ENCODE results near the gene AFAP1L2.

AFAP1L2 gene, protein sequence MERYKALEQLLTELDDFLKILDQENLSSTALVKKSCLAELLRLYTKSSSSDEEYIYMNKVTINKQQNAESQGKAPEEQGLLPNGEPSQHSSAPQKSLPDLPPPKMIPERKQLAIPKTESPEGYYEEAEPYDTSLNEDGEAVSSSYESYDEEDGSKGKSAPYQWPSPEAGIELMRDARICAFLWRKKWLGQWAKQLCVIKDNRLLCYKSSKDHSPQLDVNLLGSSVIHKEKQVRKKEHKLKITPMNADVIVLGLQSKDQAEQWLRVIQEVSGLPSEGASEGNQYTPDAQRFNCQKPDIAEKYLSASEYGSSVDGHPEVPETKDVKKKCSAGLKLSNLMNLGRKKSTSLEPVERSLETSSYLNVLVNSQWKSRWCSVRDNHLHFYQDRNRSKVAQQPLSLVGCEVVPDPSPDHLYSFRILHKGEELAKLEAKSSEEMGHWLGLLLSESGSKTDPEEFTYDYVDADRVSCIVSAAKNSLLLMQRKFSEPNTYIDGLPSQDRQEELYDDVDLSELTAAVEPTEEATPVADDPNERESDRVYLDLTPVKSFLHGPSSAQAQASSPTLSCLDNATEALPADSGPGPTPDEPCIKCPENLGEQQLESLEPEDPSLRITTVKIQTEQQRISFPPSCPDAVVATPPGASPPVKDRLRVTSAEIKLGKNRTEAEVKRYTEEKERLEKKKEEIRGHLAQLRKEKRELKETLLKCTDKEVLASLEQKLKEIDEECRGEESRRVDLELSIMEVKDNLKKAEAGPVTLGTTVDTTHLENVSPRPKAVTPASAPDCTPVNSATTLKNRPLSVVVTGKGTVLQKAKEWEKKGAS

DNA sequence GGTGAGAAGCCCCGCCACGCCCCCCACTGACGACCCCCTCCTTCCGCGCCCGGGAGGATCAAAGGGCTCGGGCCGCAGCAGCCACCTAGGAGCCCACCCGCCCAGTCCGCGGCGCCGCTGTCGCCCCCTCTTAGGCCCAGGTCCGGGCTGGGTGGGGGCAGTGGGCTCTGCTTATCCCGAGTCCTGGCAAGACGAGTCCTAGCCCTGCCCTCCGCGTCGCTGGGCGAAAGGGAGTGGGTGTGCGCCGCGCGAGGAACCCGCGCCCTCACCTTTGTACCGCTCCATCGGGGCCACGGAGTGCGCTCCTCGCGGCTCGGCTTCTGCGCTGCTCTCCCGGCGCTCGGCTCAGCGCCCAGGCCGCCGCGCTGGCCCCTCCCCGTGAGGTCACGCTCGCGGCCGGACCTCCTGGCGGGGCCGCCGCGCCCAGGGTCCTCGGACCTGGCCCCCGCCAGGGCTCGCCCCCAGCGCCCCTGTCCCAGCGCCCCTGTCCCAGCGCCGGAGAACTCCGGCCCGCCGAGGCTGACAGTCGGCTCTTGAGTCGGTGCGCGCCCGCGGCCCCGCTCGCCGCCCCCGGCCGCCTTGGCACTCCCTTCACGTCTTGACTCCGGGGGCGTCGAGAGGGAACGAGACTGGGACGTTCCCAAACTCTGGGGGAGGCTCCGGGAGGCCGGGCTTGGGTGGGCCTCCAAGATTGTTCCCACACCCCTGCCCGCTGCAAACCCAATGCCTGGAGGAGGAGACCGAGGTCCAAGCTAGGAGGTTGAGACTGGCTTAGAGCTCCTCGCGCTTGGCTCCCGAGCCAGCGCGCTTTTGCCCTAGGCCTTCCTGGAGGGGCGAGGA, at the start of gene AFAP1L2:
Gene AFAP1L2, minus strand, starts transcription at position 332 of the 840 bp plus-strand sequence. Its CDS starts 47 bp downstream, at position 285.
- DNase-seq: no peak

DNA sequence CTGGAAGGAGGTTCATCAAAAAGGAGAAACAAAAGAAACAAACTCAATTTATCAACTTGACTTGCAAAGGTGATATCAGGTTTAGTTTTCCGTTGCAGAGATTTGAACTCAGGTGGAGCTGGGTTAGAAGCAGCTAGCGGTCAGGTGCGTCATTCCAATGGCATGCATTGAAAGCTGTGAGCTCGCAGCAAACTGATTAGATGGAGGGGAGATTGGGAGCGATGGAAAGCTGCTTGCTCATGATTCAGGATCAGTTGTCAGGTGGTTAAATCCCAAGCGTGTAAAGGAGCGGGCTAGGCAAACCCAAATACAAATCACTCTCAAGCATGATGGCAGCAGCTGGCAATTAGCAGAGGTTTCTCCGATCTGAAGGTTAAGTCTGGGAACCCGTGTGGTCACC, 49.3 kb upstream of the AFAP1L2 start:
- DNase-seq: no peak

DNA sequence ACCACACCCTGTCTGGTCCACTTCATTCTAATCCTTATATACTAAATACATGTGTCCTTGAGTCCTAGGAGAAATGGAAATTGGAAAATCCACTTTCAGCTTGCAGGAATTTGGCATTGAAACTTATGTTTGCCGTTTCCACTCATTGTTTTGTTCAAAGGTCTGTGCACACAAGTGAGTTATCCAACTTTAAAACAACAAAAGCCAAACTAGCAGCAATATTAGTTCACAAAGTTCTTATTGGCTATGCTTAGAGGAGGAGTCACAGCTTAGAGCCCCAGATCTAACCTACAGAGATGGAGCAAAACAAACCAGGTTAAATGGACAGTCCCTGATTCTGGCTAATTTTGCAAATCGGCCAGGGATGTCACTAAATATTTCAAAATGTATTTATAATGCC, 44.6 kb upstream of the AFAP1L2 start:
- no peak for DNase-seq

DNA sequence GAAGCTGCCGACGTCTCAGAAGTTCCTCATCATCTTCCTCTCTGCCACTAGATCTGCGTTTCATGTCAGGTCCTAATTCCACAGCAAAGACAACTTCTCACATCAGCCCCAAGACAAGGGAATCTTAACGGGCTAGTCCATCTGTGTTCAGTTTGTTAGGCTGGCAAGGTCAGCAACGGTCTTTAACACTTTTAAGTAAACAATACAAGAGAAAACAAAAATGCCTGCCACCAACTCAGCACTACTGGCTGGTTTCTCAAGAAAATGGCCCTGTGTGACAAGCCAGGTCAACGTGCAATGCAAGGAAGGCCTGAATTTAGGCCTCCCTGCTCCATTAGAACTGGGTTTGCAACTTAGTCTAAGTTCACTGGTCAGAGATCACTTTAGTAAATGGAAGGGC, 41.0 kb upstream of the AFAP1L2 start:
- no peak for DNase-seq

DNA sequence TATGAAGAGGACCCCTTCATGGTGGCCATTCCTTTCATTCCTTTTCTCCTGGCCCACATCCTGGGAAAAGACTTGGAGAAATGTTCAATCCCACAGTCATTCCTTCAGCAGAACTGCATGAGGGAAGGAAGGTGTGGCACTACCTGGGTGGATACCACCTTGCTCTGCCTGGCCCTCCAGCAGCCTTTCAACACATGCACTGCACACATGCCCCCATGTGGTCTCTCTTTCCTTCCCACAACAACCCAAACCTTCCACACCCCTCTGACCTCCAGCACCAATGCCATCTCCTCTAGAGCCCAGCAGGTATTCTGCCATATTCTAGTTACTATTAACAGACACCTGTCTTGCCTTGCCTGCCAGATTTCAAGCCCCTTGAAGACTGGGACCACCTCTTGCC, 40.5 kb upstream of the AFAP1L2 start:
- DNase-seq: no peak

DNA sequence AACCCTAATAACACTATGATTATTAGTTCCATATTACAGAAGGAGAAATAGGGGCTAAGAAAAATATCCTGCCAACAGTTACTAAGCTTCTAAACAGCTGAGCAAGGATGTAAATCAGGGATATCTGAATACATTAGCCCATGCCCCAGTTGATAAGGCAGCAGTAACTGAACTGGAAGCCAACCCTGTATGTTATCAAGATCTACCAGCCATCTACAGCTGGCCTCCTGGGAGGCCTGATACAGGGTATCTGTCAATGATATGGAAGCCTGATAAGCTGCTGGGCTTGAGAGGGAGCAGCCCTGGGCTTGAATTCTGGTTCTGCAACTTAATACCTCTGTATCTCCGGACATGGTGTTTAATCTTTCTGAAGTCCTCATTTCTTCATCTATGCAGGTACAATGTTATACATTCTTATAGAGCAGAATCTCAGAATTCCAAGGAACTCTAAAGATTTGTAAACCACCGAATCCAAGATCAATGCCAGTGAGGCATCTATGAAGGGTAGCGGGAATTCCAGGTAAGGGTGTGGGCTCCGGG, 37.9 kb upstream of the AFAP1L2 start:
- DNase-seq: no peak

DNA sequence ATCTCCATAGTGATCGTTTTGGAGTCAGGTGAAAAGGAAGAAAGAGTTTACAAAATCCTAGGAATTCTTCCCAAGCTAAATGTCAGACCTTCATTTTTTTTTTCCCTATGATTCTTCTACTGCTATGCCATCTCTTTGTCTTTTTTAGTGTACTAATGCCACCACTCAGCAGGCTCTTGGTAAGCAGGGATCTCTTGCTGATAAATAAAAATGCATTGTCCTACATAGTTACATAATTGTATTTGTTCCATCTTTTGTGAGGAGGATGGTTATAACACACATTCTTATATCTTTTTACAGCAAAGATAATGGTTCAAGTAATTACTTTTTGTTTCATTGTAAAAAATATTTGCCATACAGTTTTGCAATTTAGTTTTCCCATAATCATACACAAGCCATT, 36.8 kb upstream of the AFAP1L2 start:
- DNase-seq: no peak

DNA sequence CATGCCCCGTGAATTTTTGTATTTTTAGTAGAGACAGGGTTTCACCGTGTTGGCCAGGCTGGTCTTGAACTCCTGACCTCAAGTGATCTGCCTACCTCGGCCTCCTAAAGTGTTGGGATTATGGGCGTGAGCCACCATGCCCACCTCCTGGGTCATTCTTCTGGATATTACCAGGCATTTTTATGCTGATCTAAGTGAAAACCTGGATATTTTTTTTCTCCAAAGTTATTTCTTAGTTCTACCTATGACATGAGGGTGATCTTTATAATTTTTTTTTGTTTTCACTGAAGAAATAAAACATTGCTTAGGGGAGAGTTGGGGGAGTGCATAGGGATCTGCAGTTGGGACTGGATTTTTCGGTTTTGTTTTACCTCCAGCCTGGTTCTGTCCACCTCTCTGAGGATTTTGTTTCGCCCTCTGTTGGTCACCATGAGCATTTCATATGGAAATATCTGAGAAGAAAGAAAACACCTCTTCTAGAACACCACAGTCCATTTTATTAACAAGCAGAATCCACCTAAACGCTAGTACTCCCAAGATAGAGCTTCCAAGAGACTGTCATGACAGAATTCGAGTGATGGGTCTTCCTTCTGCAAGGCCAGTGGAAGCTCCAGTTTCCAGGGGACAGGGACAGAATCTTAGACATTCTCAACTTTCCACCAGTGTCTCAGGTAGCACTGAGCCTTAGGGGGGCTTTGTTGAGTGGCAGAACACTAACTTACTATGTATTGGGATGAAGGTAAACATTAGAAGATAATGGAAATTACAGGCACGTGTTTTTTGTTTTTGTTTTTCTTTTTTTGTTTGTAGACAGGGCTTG, 33.4 kb upstream of the AFAP1L2 start:
- no peak for DNase-seq

DNA sequence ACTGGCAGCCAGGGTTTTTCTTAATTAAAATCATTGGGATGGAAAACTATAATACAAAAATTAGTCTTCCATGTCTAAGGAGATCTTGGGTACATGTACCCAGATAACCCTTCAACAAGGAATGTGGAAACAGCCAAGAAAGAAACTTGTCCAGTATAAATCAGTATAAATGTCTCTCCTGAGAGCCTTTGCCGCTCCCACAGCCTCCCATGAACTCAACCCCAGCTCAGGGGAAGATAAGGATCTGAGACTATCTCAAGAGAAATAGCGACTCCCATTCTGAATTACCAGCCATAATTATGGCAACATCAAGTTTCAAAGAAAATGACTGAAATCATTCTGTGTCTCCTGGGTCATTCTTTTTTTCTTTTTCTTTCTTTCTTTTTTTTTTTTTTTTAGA, 32.6 kb upstream of the AFAP1L2 start:
- no peak for DNase-seq

DNA sequence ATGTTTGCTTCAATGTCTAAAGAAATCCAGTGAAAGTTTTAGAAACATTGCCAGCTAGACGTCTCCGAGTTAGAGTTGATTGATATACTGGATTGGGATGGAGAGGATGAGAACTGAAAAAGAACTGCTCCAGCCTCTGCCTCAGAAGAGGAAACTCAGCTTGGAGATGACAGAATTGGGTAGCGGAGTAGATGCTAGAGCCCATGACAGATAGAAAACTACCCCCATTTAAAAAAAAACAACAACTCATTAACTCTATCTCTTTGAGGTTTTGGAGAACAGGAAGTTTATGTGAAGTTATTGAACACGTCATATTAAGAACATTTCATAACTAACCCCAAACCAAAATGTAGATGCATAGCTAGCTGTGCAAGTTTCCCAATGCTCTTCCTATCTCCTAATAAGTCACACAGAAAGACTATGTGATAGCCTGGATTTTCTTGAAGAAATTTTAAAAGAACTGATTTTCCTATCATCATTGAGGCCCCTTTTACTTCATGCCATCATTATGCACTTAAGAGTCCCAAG, 28.3 kb upstream of the AFAP1L2 start:
- DNase-seq: no peak

DNA sequence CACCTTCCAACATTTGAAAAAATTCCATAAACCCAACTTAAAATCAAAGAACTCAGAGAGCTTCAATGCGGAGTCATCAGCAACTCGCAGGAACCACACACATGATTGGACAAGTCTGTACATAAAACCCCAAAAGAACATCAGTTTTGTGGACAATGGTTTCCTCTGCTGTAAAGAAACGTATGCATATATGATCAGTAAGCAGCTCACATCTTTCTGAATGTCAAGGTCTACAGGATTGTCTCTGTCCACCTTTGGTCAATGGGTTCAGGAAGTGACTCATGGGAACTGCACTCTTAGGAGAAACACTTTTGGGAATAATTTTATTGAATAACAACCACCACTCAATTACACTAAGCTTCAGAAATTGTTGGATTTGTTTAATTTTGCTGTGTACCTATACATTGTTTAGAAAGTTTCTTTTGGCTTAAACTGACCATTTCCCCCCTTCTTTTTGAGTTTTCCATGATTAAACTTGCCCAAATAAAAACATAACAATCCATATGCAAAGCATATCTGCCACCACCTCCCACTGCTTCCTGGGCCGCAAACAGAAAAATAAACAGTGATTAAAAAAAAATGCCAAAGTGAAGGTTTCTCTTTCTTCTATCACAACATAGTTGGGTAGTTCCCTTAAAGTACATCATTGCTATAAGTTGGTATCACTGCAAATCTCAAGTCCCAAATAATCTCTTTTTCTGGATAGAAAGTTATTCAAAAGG, 27.3 kb upstream of the AFAP1L2 start:
- no peak for DNase-seq

DNA sequence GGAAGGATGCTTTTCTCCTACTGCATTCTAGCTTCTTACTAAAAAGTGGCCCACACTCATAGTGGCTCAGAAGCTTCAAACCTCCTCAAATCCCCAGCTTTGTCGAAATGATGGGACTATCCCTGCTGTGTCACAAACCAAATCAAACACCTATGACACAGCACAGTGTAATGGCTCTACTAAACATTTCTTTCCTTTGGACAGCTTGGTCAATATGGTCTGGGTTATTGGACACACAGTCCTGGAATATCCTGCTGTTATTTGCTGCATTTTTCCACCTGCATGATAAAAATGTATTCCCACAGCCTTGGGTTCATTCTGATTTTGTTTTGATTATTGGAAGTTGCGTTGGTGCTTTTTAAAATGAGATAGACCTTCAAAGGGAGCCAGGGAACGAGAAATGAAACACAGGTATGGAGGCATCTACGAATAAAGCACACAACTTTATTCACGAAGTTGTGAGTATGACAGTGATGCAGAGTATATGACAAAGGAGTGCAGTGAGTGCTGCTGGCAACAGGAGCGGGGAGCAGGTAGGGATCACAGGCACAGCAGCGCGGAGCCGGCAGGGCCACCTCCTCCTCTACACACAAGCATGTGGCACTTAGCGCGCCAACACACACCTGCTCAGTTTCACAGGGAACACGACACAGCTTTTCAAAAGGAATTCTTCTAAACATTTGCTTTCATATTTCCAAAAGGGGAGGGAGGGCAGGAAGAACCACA, 26.5 kb upstream of the AFAP1L2 start:
- DNase-seq: no peak

DNA sequence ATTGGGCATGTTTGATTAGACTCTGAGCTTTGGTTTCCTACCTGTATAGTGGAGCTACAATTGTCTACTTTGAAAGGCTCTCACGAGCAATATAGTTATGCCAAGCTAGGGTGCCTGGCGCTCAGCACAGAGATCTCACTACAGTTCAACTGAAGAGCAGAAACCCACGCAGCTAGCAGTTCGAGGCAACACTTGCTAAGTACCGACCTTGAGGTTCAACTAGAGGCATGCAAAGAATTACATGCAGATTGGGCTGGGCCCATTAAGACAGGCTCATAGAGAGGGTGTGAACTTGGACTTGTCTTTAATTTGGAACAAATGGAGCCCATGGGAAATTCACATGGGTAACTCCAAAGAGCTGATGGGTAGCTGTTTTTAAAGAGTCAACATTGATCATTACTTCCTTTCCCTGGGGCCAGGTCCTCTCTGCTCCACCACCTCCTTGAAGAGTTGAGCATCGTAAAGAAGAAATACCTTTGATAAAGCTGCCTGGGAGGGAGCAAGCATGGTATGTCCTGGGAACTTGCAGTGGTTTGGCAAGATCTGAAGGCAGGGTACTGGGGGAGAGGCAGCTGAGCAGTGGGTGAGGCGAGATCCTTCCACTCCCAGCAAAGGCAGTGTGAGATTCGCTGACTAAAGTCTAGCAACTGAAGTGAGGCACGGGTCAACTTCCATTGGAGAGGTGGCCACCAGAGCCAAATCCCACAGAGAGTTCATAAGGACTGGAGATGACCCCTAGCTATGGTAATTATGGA, 25.5 kb upstream of the AFAP1L2 start:
- DNase-seq: no peak

DNA sequence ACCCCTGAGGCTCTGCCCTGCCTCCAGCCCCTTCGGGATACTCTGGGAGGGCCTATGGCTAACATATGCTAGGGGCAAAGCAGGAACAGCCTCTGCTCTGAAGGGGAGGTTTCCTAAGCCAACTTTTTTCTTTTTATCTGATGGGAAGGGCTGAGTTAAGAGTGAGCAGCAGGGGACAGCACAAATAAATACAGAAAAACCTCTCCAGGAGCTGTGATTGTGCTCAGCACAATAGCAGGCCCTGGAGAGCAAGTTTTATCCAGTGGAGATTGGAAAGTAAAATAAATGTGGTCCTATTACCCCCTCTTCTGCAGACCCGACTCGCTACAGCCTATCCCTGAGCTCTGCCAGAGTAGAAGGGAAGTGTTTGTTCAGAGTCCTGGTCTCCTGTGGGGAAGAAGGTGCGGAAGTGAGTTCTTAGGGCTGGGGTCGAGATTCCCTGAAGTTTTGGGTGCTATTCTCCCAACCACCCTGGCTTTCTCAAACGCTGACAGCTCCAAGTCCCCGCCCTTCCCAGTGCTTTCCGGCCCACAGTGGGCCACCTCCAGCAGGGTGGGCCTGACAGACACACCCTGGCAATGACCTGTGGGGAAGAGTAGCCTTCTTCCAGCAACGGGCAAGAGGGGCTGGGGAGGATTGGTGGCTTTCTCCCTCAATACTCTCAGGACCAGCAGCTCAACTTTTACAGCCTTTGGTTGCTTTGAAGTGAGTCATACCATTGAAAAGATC, 23.0 kb upstream of the AFAP1L2 start:
- DNase-seq: no peak

DNA sequence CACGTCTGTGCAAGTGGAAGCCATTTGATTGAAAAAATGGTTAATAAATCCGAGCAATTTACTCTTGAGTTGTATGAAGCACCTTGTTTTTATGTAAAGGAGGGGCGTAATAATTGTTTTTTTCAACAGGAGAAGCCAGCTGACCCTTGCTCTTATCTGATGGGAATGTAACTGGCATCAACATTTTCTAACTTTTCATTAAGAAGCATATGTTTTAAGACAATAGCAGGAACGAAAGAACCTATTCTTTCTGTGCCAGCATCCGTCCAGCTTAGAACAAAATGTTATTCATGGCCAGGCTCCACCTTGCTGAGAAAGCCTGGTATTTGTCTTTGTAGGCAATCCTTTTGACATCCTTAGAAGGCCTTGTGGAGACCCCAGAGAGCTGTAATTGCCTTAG, 22.2 kb upstream of the AFAP1L2 start:
- no peak for DNase-seq

DNA sequence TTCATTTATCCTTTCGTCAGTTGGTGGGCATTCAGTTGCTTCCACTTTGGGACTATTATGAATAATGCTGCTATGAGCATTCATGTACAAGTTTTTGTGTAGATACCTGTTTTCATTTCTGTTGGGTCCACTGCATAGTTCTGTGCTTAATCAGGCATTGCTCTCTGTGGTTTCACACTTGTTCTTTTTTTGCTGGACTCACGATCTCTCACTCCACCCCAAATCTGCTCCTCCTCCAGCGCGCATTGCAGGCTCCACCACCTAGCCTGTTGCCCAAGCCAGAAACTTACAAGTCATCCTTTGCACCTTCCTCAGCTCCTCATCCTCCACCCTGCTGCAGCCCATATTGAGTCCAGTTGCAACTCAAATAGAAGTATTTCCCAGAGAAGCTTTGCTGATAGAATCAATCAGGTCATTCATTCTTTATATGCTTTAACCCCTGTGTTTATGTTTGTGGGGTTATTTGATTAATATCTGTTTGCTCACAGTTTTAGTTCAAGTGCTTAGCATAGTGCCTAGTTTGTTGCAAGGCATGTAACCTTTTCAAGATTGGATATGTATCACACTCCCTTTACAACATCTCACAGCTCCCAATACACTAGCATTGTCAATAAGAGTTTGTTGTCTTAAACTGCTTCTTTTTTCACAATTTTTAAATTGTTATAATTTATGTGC, 16.6 kb upstream of the AFAP1L2 start:
- no peak for DNase-seq

DNA sequence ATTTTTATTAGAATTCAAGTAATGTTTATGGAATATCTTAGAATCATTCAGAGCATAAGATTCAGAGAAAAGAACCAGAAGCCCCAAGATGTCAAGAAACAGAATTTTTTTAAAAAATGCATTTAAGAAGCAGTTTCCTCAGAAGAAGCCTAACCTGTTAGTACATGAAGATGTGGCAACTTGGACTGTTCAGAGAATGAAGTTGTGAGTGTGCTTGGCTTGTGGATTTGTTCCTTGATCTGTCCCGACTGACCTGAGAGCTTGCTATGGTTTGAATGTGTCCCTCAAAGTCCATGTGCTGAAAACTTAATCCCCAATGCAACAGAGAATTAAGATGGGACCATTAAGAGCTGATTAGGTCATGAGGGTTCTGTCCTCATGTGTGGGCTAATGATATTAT, 13.8 kb upstream of the AFAP1L2 start:
- DNase-seq: no peak

All from stimulated activated CD8-positive, alpha-beta memory T cell treated with anti-CD3 and anti-CD28 coated beads, Interleukin-4, amount 100 ng/mL, for 48 hours (primary cell).